Suprapubic skin (tissue), 4 donors: ENCODE results near the gene CNNM2. TPM values are rescaled to one million over a fixed set of nuclear protein-coding genes. Genes with fewer than 3 reads are reported as not detected.

Source experiments
- DNase-seq, 2 donors: peaks; one replicate each; pipeline ENCODE4 v3.0.0-alpha.2; 2019; ENCODE audit warnings: low spot score in 2 of 2
- H3K27ac ChIP-seq: fragments of 200-600 bp; sonication (generic); one replicate; pipeline ENCODE4 v1.5.1; 2019
- H3K27me3 ChIP-seq: fragments of 200-600 bp; sonication (generic); one replicate; pipeline ENCODE4 v1.5.1; 2019
- H3K36me3 ChIP-seq: fragments of 200-600 bp; sonication (generic); one replicate; pipeline ENCODE4 v1.5.1; 2019
- H3K4me1 ChIP-seq: fragments of 200-600 bp; sonication (generic); one replicate; pipeline ENCODE4 v1.5.1; 2019
- H3K4me3 ChIP-seq: fragments of 200-600 bp; sonication (generic); one replicate; pipeline ENCODE4 v1.5.1; 2019; ENCODE audit warnings: mild to moderate bottlenecking
- H3K9me3 ChIP-seq: fragments of 200-600 bp; sonication (generic); one replicate; pipeline ENCODE4 v1.5.1; 2019
- EP300 ChIP-seq: sonication (generic); formaldehyde crosslinking; IDR thresholded peaks from one replicate; pipeline ENCODE4 v1.6.1; 2017; ENCODE audit warnings: antibody characterized with exemption
- POLR2A ChIP-seq, 2 donors: fragments of 450-650 bp; IDR thresholded peaks; one replicate each; pipeline ENCODE4 v1.6.1; 2017; ENCODE audit warnings: antibody characterized with exemption in 2 of 2, mild to moderate bottlenecking in 2 of 2, moderate library complexity in 2 of 2
- POLR2AphosphoS5 ChIP-seq, 3 donors: sonication (generic); formaldehyde crosslinking; IDR thresholded peaks; one replicate each; pipeline ENCODE4 v1.6.1; 2017; ENCODE audit warnings: antibody characterized with exemption in 3 of 3
- WGBS: methylation state at CpG from one replicate; pipeline ENCODE4 v1.1.5; 2018; 5-methylcytosine and 5-hydroxymethylcytosine counted together
- total RNA-seq, 4 donors: library from RNA; depleted of rRNA; stranded (reverse); fragments of >200 nt; gene quantifications; one replicate each; pipeline ENCODE4 v1.1.0, GENCODE V29; 2016
- TF ChIP-seq, protein P1 (sequence below), 2 donors: fragments of 200-600 bp in 1 of 2; fragments of 450-650 bp in 1 of 2; sonication (generic) in 1 of 2; IDR thresholded peaks; one replicate each; pipeline ENCODE4 v1.5.1; 2016 to 2019; ENCODE audit warnings: antibody characterized with exemption in 2 of 2, mild to moderate bottlenecking in 1 of 2, moderate library complexity in 1 of 2

The CNNM2 gene
- 10 to 100 TPM in 3 of 4 donors, 1 to 10 TPM in 1; 8.7 to 16.9 (median 12.9) TPM for total RNA-seq

GRCh38 chr10:102917962-102918816, at the start of gene CNNM2:
Gene CNNM2, plus strand, starts transcription at chr10:102918294. Its CDS starts 187 bp downstream, at chr10:102918481.
- H3K9me3 ChIP-seq, result no peaks in the 10 kb centered on the region
- no peaks in the 10 kb centered on the region for H3K27me3 ChIP-seq
- H3K4me3 ChIP-seq, result peak within 1 kb of the TSS; percentile 99
- H3K4me1 ChIP-seq, result peaks cover 41% of the 10 kb centered on the region
- H3K27ac ChIP-seq, result peak within 1 kb of the TSS; percentile 91
- no peaks in the 10 kb centered on the region for H3K36me3 ChIP-seq
- under 1% methylated on average over 28 of the region's 80 CpGs for WGBS
- TF ChIP-seq POLR2A (IDR thresholded peaks at IDR 0.05) (peak in 1 of 2 donors; percentile 39), EP300 (no peak), POLR2AphosphoS5 (IDR thresholded peaks at IDR 0.05) (peak in 1 of 3 donors; percentile 87)
- TF ChIP-seq, protein P1, sequence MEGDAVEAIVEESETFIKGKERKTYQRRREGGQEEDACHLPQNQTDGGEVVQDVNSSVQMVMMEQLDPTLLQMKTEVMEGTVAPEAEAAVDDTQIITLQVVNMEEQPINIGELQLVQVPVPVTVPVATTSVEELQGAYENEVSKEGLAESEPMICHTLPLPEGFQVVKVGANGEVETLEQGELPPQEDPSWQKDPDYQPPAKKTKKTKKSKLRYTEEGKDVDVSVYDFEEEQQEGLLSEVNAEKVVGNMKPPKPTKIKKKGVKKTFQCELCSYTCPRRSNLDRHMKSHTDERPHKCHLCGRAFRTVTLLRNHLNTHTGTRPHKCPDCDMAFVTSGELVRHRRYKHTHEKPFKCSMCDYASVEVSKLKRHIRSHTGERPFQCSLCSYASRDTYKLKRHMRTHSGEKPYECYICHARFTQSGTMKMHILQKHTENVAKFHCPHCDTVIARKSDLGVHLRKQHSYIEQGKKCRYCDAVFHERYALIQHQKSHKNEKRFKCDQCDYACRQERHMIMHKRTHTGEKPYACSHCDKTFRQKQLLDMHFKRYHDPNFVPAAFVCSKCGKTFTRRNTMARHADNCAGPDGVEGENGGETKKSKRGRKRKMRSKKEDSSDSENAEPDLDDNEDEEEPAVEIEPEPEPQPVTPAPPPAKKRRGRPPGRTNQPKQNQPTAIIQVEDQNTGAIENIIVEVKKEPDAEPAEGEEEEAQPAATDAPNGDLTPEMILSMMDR (IDR thresholded peaks at IDR 0.05), result no peak
- DNase-seq, result peak; percentile 100

DNA sequence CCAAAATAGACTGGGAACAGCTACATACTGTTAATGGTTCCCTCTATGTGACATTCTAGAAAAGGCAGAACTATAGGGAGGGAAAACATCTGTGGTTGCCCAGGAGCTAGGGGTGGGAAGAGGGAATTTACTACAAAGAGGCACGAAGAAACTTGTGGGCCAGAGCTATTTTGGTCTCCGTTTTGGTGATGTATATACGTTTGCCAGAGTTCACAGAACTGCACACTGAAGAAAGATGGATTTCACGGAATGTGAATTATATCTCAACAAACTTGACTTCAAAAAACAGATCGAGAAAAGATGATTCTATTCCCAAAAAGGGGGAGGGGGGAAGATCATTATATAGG, 49.2 kb upstream of the CNNM2 start:
- H3K36me3 ChIP-seq, result peaks cover 5% of the 10 kb centered on the region
- H3K9me3 ChIP-seq, result no peaks in the 10 kb centered on the region
- H3K27ac ChIP-seq, result peak overlapping the region; percentile 4
- peak overlapping the region; percentile 60 for H3K4me3 ChIP-seq
- peaks cover 14% of the 10 kb centered on the region for H3K4me1 ChIP-seq
- no peaks in the 10 kb centered on the region for H3K27me3 ChIP-seq
- TF ChIP-seq POLR2AphosphoS5 (IDR thresholded peaks at IDR 0.05) (no peak), POLR2A (IDR thresholded peaks at IDR 0.05) (no peak), EP300 (no peak)
- TF ChIP-seq, protein P1 (IDR thresholded peaks at IDR 0.05), result no peak
- WGBS, result 10% methylated on average over 5 of the region's 5 CpGs
- DNase-seq, result no peak

DNA sequence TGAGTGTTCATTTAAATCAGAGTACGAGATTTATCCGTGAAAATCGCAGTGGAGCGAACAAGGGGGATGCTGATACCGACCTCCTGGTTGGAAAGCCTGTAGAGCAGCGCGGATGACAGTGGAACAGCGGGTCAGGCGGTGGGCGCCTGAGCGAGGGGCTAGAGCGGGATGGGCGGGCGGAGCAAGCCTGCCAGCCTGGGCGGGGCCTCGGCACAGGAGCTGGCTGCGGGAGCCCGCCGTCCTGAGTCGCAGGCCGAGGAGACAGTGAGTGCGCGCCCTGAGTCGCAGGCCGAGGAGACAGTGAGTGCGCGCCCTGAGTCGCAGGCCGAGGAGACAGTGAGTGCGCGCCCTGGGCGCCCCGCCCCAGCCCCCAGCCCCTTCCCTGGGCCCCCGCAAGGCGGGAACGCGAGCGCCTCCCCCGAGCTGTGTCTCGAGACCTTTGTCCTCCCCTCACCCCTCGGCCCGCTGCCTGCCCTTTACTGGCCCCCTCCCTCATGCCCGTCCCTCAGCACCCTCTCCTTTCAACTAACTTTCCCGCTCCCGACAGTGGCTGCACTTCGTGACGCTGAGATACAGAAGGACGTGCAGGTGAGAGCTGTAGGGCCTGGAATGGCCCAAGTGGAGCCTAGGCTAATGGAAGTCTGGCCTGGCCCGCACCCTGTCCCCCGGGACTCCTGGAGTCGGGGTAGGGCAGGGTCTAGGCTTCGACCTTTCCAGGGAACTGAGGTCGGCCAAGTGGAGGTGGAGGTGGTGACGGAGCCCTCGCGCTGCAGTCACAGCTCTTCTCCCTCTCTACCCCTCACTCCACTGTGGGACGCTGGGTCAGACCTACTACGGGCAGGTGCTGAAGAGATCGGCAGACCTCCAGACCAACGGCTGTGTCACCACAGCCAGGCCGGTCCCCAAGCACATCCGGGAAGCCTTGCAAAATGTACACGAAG, 48.6 kb upstream of the CNNM2 start, which contains the start of gene AS3MT:
TSS of gene AS3MT (plus strand) at position 213 of the 941 bp plus-strand sequence. CDS start at position 336, 123 bp downstream.
- WGBS, result under 1% methylated on average over 28 of the region's 63 CpGs
- Histone ChIP-seq H3K27me3 (no peaks in the 10 kb centered on the region), H3K4me3 (peak within 1 kb of the TSS; percentile 60), H3K36me3 (peaks cover 4% of the 10 kb centered on the region), H3K27ac (peak within 1 kb of the TSS; percentile 4), H3K4me1 (peaks cover 14% of the 10 kb centered on the region), H3K9me3 (no peaks in the 10 kb centered on the region)
- TF ChIP-seq, protein P1 (IDR thresholded peaks at IDR 0.05), result no peak
- no peak for TF ChIP-seq POLR2AphosphoS5 (IDR thresholded peaks at IDR 0.05)
- TF ChIP-seq POLR2A (IDR thresholded peaks at IDR 0.05), result no peak
- TF ChIP-seq EP300, result no peak
- DNase-seq, result no peak

- 87% methylated on average over 10 of the region's 10 CpGs for WGBS
- Histone ChIP-seq H3K27ac (no peak overlapping the region), H3K4me1 (peaks cover 14% of the 10 kb centered on the region), H3K9me3 (no peaks in the 10 kb centered on the region), H3K4me3 (peak overlapping the region; percentile 60), H3K27me3 (no peaks in the 10 kb centered on the region), H3K36me3 (peaks cover 4% of the 10 kb centered on the region)
- no peak for DNase-seq
- TF ChIP-seq POLR2AphosphoS5 (IDR thresholded peaks at IDR 0.05) (no peak), POLR2A (IDR thresholded peaks at IDR 0.05) (no peak), EP300 (no peak)
- TF ChIP-seq, protein P1 (IDR thresholded peaks at IDR 0.05), result no peak
Observed at GRCh38 chr10:102870221-102870620, 47.9 kb upstream of the CNNM2 start.
